CD4-positive, alpha-beta T cell treated with Interleukin-15 for 4 hours (primary cell): ENCODE results near the gene MATCAP1.

ENCODE experiments used
- DNase-seq: peaks from one replicate; pipeline ENCODE4 v3.0.0-alpha.2; 2020; ENCODE audit warnings: low spot score

MATCAP1 gene

DNA sequence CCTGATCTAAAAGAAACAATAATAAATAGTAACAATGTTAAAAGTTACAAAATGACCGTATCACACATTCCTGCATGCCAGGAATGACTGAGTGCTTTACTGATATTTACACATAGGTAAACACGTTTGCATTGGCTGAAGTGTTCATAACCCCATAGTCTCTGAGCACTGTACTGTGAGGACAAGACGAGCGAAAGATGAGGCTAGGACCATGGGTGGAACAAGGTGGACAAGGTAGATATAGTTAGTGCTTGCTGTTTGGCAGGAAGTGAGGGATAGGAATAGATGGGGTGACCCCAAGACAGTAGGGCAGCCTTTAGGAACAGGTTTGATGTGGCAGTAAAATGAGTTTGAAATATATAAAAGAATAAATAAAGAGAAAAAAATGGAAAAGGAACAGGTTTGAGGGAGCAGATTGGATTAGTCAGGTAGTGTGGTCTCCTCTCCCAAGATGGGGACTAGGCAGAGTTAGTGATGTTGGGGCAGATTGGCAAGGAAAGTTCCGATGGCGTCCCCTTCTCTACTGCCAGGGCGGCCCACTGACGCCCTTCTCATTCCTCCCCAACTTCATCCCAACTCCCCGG lies 7.7 kb upstream of the MATCAP1 start:
- no peak for DNase-seq

DNA sequence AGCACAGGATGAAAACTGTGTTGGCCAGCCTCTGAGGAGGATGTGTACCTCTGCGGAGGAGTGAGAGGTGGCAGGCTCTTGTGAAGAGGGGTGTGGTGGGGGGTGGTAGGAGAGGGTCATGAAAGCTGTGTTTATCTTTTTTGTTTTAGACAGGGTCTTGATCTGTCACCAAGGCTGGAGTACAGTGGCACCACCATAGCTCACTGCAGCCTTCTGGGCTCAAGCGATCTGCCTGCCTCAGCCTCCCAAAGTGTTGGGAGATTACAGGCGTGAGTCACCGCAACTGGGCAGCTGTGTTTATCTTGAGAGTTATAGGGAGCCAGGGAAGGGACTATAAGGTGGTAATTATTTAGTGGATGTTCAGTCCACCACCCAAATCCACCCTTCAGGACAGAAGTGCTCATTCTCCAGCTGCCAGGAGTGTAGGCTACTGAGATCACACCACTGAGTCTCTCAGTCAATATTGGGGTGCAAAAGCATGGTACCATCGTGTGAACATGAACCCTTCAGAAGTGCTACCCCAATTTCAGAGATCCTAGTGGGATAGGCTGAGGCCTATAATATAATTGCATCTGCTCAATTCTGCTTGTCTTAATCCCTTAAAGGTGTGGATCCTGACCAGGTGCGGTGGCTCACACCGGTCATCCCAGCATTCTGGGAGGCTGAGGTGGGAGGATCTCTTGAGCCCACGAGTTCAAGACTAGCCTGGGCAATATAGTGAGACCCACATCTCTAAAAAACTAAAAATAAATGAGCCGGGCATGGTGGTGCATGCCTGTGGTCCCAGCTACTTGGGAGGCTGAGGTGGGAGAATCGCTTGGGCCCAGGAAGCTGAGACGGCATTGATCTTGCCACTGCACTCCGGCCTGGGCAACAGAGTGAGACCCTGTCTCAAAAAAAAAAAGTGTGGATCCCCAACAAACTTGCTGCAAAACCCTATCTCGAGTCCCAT lies 7.0 kb upstream of the MATCAP1 start:
- no peak for DNase-seq

DNA sequence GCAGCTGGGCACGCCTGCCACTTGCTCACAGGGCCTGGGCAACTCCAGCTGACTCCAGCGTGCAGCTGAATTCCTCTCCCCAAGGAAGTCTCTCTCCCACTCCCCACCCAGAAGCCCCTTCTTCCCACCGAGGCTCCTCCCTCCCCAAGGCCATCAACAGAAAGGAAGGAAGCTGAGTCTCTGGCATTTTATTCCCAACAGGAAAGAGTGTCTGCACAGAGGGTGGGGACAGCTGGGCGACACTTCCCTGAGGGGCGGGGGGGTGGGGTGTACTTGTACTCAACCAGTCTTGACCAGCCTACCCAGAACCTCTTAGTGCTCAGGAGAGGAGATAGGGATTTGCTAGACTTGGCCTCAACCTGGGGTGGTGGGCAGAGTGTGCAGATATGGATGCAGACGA lies 6.3 kb upstream of the MATCAP1 start, which contains the start of gene EXOC3L1:
EXOC3L1 (minus strand) TSS at position 96 of the 400 bp plus-strand sequence. CDS start 460 bp downstream, outside the sequence.
- no peak for DNase-seq

DNA sequence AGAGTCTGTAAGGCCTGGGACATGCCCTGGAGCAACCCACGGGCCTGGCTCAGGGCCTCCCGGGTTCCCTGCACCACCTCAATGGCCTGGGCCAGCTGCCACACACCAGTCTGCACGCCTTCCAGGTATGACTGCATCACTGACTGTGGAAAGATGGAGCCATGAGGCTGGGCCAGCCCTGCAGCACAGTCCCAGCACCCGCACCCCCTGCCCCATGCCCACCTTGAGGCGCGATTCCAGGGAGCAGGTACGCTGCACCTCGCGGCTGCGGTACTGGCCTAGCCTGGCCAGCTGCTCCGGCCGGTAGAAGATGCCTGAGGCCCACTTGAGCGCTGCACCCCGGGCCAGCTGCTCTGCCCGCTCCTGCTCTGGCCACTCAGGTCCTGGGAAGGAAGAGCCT lies 5.0 kb upstream of the MATCAP1 start:
- DNase-seq: no peak

DNA sequence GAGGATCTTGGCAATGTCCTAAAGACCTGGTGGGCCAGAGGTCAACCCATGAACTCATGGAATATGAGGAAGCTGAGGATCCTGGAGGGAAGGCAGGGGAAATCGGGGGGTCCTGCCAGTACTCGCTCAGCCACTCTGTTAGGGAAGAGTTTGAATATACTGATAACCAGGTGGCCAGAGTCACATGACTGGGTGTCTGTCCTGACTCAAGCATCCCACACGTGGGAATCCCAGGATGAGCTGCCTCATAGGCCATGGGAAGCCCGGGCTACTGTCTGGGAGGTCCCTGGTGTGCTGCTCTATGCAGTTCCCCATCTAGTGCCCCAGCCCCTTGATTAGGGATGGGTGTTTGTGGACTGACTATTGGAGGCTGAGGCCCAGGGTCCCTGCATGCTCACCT lies 4.6 kb upstream of the MATCAP1 start:
- no peak for DNase-seq

DNA sequence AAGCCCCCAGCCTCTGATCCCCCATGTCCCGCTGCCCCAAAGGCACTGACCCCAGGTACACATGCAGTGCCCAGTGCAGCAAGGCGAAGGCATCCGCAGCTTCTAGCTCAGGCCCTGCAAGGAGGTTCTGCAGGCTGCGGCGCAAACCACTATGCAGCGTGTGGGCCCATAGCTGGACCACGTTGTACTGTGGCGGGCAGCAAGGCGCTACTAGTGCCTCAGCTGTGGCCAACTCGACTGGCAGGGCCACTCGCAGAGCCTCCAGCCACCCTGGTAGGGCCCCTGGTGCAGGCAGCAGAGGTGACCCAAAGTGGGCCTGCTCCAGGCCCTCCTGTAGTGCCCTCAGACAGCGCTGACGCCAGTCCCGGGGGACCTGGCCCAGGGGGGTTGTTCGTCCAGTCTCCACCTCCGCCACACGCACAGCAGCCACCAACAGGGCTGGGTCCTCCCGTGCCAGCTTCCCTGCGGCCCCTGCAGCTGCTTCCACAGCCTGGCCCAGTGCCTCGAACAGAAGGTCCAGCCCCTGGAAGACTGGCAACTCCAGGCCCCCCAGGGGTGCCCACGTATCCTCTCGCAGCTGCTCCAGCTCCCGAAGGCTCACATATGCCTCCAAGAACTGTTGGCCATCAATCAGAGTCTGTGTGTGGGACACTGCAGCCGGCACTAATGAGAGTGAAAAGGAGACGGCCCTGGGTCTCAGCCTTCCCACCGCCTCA lies 3.6 kb upstream of the MATCAP1 start:
- DNase-seq: no peak

DNA sequence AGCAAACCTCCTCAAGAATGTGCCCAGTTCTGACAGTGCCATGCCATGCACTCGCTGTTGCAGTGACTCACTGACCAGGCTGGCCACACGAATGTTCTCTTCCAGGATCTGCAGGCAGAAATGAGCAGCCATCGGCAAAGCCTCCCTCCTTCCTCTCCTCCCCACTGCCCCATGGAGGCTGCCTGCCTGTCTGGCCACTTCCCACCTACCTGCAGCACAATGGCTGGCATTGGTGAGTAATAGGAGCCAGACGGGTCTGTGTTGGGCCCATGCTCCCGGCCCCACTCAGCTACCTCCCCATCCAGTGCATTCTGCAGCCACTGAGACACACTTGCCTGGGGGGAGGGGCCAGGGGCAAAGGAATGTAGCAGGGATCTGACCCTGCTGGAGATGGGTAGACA lies 2.8 kb upstream of the MATCAP1 start:
- no peak for DNase-seq

DNA sequence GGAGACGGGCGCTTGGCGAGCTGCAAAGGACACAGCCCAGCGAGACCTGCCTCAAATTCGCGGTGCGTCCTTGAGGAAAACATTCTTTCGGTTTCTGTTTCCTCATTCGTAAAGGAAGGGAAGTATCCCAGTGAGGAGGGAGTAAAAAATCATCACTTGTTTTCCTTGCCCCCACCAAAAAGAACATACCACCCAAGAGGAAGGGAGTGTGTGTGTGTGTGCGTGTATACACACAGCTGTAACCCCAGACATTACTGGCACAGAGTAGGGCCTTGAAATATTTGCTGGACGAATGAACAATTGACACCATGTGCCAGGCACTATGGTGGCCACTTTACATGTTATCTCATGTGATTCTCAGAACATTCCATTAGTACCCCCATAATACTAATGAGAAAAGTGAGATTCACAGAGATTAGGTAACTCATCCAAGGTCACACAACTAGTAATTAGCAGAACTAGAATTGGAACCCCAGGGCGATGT lies 1.9 kb upstream of the MATCAP1 start:
- DNase-seq: no peak

DNA sequence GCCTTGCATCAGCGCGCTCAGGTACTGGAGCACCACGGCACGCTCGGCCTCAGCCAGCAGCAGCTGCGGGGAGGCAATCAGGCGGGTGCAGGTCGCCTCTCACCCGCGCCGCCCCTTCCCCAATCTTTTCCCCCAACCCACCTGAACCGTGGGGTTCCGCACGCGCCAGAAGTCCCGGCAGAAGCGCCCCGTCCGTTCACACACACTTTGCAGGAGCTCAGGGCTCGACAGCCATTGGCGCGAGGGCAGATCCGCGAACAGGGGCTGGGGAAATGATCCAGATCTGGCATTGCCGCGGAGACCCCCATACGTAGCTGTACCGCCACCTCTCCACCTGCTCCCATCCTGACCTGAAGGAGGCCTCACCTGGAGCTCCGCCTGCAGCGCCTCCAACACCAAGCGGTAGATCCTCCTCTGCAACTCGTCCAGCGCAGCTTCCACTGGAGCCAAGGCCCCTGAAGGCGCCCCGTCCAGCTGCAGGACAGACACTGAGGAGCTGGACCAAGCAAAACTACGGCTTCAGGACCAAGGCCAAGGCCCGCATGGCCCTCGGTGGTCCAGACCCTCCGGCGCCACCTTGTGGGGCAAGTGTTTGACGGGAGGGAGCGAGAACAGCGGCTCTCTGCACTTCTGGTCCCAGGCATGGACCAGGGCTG lies 1.4 kb upstream of the MATCAP1 start:
- DNase-seq: peak; percentile 83

DNA sequence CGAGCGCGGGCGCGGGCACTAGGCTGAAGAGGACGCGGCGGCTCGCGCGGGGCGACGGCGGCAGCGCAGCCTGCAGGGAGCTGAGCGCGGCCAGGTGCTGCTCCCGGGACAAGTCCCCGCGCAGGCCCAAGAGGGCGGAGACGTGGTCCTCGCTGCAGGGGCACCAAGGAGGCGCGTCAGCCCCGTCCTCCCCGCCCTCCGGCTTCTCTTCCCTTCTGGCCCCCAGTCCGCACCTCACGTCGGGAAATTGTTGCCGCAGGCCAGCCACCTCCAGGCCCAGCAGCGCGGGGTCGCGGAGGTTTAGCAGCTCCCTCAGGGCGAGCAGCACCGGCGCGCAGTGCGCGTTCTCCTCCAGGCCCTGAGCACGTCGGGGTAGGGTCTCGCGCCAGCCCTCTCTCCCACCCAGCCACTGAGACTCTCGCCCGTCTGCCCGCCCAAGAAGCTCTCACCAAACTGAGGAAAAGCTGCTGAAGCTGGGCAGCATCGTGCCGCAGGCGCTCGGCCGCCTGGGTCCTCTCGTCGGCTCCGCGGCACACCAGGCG lies 761 bp upstream of the MATCAP1 start:
- no peak for DNase-seq

DNA sequence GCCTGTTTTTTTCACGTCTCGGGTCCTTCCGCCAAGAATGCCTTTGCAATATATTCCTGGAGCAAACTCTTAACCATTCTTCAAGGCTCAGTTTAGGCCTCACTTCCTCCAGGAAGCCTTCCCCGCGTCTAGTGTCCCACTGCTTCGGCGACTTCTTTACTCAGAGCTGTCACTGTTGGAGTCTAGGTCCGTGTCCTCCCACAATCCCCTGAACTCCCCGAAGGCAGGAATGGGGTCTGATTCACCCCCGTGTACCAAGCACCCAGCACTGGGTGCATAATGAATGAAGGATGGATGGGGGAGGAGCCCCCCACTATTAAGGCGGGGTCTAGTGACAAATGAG lies 508 bp downstream of the MATCAP1 start:
- DNase-seq: no peak

DNA sequence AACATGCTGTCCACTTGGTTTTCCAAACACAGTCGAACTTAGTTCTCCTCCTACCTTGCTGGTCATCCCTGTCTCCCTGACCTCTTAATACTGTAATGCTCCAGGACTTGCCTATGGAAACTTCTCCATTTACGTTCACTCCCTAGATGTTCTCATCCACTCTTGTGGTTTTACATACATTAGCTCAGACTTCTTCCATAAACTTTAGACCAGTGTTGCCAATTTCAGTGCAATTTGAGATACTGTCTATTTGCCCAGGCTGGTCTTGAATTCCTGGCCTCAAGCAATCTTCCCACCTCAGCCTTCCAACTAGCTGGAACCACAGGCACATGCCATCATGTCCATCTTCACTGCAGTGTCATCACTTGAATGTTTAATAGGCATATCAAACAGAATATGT lies 1.5 kb downstream of the MATCAP1 start:
- DNase-seq: no peak

DNA sequence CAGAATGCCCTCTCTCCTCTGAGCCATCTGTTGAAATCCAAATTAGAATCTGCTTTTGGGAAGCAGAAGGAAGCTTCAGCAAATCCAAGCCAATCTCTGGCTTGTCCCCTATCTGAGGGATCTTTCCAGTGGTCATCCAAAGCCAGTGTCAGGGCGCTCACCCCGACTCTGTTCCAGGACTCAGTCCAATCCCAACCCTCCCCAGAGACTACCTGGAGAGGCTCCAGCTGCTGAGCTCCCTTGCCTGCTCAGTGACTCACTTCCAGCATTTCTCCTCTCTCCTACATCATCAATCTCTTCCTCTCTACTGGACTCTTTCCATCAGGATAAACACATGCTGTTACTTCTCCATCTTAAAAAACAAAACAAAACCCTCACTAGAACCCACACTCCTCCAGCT lies 2.4 kb downstream of the MATCAP1 start:
- DNase-seq: no peak

DNA sequence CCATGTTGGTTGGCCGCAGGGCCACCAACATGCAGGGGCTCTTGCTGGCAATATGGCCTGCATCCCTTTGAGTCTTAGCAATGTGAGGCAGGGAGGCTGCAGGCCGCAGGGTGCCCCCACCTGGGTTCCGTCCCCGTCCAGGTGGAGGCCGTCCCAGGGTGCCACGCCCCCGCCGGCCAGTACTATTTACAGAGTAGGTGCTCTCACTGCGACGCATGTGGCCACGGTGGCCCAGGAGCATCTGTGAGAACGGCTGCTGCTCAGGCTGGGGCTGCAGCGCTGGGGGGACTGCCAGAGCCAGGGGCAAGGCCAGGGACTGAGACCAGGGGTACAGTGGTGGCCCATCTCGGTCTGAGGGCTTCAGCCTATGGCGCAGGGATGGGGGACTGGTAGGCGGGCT lies 3.6 kb downstream of the MATCAP1 start:
- no peak for DNase-seq

DNA sequence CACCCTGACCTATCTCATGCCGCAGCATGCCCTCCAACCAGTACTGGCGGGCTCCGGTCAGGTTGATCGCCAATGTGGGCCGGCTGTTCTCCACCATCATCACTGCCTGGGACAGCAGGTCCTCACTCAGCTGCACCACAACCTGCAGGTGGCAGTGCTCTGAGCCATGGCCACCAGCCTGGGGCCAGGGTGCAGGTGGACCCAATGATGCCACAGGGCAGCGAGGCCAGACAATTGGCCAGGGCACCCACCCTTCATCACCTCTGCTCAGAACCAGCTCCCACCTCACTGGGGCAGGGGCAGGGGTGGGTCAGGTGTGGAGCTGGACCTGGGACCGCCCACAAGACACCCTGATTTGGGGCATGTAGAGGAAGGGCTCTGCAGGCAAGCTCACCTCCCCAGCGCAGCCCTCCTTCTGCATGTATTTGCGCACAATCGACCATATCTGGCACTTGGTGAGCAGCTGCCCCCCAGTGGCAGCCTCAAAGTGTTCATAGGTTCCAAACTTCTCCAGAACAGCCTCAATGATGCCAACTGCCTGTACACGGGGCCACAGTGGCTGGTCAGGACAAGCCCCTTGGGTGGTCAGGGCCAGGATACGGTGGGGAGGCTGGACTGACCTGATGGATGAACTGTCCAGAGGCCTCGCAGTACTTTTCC lies 4.2 kb downstream of the MATCAP1 start:
- DNase-seq: no peak

DNA sequence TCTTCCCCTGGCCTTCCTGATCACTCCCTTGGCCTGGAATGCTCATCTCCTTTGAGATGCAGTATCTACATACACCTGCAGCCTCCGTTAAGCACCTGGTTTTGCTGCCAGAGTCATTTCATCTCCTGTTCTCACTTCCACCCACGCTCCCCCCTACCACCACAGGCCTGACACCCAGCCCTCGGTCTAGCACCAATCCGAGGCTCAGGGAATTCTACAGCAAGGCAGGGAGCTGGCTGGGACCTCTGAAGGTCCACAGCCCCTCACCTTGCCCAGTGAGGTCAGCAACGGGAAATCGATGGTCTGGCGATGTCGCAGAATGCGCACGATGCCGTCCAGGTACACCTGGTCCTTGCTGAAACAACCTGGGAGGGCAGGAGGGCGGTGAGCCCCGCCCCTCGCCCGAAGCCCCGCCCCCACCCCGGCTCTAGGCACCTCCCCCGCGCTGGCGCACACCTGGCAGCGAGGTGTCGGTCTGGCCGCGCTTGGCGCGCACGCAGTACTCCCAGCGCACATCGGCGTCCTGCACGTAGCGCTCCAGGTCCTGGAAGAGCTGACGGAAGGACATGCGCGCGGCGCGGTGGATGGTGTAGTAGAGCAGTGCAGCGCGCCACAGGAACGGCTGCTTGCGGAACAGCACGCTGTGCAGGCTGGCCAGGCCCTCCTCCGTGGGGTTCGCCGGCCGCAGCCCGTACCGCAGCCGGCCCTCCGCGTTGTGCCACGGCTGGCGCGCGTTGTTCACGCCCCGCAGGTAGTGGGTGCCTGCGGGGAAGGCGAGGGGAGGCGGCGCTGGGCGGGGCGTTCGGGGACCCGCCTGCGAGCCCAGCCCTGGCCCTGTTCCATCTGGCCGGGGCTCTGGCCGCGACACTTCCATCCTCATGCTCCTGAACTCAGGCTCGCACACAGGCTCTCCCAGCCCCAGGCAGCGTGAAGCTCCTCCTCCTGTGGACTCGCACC lies 5.7 kb downstream of the MATCAP1 start:
- DNase-seq: peak; percentile 66

DNA sequence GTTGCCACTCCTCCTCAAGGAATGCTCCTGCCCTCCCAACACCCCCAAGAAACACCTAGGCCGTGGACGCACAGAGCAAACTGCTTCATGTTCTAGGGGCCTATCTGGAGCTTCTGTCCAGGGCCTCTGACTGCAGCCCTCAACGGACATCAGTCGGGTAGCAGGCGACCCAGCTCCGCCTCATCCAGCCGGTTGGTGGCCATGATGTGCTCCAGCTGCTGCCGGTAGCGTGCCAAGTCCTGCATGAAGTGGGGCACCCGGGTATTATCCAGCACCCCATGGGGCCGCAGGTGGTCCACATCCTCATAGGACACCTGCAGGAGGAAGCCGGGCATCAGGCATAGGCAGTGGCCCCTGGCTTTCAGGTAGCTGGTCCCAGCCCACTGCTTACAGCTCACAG lies 7.1 kb downstream of the MATCAP1 start:
- no peak for DNase-seq

DNA sequence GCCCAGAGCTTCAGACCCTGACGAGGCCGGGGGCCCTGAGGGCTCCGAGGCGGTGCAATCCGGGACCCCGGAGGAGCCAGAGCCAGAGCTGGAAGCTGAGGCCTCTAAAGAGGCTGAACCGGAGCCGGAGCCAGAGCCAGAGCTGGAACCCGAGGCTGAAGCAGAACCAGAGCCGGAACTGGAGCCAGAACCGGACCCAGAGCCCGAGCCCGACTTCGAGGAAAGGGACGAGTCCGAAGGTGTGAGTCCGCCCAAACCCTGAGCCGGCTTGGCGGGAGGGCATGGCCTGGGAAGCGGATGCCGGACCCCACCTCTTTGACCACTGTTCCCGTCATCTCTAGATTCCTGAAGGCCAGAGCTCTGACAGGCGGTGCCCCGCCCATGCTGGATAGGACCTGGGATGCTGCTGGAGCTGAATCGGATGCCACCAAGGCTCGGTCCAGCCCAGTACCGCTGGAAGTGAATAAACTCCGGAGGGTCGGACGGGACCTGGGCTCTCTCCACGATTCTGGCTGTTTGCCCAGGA lies 9.0 kb downstream of the MATCAP1 start:
- no peak for DNase-seq

DNA sequence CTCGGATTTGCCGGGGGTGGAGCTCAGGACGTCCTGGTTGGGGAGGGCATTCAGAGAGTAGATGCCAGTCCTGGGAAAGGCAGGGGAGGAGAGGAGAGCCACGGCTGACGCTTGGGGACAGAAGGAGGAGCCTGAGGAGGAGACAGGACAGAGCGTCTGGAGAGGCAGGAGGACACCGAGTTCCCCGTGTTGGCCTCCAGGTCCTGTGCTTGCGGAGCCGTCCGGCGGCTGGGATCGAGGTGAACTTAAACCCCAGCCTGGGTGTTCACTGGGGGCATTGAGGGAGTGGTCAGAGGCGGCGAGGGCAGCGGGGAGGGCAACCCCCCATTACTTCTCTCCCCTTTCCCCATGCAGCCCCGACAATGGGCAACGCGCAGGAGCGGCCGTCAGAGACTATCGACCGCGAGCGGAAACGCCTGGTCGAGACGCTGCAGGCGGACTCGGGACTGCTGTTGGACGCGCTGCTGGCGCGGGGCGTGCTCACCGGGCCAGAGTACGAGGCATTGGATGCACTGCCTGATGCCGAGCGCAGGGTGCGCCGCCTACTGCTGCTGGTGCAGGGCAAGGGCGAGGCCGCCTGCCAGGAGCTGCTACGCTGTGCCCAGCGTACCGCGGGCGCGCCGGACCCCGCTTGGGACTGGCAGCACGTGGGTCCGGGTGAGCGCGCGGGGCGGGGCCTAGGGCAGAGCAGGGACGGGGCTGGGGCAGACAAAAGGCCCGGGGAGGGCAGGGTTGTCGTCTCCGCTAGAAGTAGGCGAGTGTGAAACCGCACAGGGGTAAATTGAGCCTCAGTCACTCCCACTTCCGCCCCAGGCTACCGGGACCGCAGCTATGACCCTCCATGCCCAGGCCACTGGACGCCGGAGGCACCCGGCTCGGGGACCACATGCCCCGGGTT lies 9.7 kb downstream of the MATCAP1 start:
- DNase-seq: peak; percentile 69
